ENCODE results near the gene KCTD17. TPM values are rescaled to one million over a fixed set of nuclear protein-coding genes. Genes with fewer than 3 reads are reported as not detected.

The KCTD17 gene
- total RNA-seq, 8 experiments from 2014 or later, result 13.9 to 62.2 (median 26.5) TPM

DNA sequence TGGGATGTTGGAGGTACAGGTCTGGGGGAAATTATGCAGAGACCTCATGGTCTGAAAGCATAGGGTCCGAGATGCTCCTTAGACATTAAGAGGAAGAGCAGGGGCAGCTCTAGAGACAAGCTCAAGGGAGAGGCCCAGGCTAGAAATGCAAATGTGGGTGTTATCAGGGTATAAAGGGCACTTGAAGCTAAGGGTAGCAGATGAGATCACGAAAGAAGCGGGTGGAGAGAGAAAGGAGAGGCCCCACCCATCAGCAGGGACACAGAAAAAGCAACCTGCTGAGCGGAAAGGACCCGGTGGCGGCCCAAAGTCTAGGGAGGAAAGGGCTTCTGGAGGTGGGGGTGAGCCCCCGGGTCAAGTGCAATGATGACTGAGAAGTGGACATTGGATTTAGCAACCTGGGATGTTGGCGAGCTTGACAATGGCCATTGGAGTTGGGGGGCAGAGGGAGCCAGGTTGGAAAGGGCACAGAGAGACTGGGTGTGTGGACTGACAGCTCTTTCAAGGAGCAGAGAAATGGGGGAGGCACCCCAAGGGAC, 49.1 kb downstream of the KCTD17 start:
- WGBS, 10 experiments, result 10 to 75% (median 60%) methylated on average over 1 to 6 of the region's 8 CpGs; no CpG with 5 or more reads in 2 of the 10 experiments
- Histone ChIP-seq H3K4me1 (replicated peaks in 1 of 2) (peaks cover 0 to 20% of the 10 kb centered on the region in 2 donors), H3K27ac (no peak overlapping the region), H3K4me3 (no peak overlapping the region)
- in situ Hi-C loops (cut with MboI; ENCODE audit: low pct_unique_long_range_greater_than_20kb in 2 of 9, low sequenced_read_pairs in 9 of 9, unreplicated experiment in 9 of 9), result no loop called here
- ATAC-seq (replicated peaks in 6 of 8), result peak in 3 of 8 experiments; percentile 14 to 90 (median 71)

DNA sequence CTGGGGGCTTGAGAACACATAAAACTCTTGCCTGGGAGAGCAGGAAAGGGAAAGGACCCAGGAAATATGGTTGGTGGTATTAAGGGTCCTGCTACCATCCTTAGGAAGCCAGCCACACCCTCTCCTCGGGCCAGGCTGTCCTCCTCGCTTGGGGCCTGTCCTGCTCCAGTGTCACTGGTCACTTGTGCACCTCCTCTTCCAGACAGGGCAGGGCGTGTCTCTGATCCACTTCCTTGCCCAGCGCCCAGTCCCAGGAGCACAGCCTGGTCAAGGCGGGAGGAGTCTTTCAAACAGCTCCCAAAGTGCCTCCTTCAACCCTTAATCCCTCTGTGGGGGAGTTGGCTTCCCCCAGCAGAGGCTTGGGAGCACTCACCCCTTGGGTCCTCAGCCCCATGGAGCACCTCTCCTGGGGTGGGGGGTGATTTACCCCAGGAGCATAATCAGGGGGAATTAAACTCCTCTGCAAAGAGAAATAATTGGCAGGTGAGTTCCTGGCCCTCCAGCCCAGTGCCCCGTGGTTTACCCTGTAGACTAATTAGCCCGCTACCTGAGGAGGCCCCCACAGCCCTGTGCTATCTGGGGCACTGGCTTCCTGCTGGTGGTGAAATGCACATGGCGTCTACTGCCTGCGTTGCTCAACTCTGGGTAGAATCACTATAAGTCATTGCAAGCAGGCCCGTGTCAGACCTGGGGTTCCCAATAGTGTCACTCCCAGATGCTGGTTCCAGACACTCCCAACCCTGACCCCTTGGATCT, 49.9 kb downstream of the KCTD17 start:
- peak in 2 of 8 experiments; percentile 27 to 74 for ATAC-seq (replicated peaks in 6 of 8)

DNA sequence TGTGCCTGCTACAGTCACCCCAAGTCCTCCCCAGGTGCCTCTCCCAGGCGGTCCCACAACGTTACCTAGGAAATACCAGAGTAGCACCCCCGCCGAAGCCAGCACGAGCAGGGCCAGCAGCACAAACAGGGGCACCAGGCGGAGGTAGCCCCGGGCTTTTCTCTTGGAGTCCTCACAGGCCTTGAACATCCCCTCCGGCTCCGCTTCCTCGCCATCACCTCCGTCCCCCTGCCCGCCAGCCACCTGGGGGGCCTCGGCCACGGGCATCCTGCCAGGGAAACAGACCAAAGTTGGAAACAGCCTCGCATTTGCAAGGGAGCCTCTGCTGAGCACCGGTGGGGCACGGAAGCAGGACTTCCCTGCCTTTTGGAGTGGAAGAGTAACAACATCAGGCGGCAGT, 51.6 kb downstream of the KCTD17 start:
- H3K4me1 ChIP-seq (replicated peaks in 1 of 2), result peaks cover 0 to 20% of the 10 kb centered on the region in 2 donors

More for the DNA sequence above, 49.9 kb downstream of the KCTD17 start:
- H3K4me1 ChIP-seq (replicated peaks in 1 of 2), result peaks cover 0 to 20% of the 10 kb centered on the region in 2 donors
- H3K4me3 ChIP-seq, result no peak overlapping the region
- WGBS, 10 experiments, result 25 to 100% (median 64%) methylated on average over 1 to 4 of the region's 10 CpGs; no CpG with 5 or more reads in 5 of the 10 experiments
- in situ Hi-C loops (cut with MboI; ENCODE audit: low pct_unique_long_range_greater_than_20kb in 2 of 9, low sequenced_read_pairs in 9 of 9, unreplicated experiment in 9 of 9), result no loop called here
- no peak overlapping the region for H3K27ac ChIP-seq

DNA sequence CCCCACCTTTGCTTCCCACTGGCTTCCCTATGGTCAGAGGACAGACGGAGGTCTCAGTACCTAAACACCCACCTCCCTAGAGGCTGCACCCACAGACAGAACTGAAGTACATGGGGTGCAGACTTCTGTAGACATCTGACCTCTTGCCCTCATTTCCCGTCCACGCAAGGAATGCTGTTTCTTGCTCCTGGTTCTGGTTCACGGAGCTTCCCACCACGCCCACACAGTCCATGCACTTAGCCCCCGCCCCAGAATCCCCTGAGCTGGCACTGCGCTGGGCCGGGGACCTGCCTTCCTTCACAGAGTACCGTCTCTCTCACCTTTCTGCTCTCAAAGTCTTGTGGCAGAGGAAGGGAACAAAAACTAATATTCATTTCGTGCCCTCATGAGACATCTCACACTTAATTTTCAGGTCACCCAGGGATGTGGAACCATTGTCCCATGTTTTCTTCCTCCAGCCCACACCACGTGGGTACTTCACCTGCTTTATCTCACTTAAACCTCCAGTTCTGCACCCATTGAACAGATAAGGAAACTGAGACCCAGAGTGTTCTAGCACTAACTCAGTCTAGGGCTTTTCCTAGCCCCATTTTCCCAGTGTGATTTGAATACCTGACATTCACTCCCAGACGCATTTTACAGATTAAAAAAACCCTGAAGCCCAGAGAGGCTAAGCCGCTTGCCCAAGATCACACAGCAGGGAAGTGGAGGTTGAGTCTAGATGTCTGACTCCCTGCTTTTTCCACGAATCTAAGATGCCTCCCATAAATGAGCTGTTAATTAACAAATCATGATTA, 52.3 kb downstream of the KCTD17 start:
- in situ Hi-C loops (cut with MboI; ENCODE audit: low pct_unique_long_range_greater_than_20kb in 2 of 9, low sequenced_read_pairs in 9 of 9, unreplicated experiment in 9 of 9), result no loop called here
- H3K27ac ChIP-seq, result no peak overlapping the region
- no peak for ATAC-seq (replicated peaks in 6 of 8)
- H3K4me3 ChIP-seq, result no peak overlapping the region
- H3K4me1 ChIP-seq (replicated peaks in 1 of 2), result peaks cover 0 to 20% of the 10 kb centered on the region in 2 donors
- 0 to 100% (median 35%) methylated on average over 1 to 7 of the region's 14 CpGs; no CpG with 5 or more reads in 2 of the 10 experiments for whole genome bisulfite sequencing, 10 experiments

More for the DNA sequence above, 51.6 kb downstream of the KCTD17 start:
- Histone ChIP-seq H3K4me3 (no peak overlapping the region), H3K27ac (no peak overlapping the region)
- 47 to 73% (median 59%) methylated on average over 4 to 14 of the region's 18 CpGs; no CpG with 5 or more reads in 5 of the 10 experiments for WGBS, 10 experiments
- in situ Hi-C loops (cut with MboI; ENCODE audit: low pct_unique_long_range_greater_than_20kb in 2 of 9, low sequenced_read_pairs in 9 of 9, unreplicated experiment in 9 of 9), result no loop called here
- ATAC-seq (replicated peaks in 6 of 8), result no peak

DNA sequence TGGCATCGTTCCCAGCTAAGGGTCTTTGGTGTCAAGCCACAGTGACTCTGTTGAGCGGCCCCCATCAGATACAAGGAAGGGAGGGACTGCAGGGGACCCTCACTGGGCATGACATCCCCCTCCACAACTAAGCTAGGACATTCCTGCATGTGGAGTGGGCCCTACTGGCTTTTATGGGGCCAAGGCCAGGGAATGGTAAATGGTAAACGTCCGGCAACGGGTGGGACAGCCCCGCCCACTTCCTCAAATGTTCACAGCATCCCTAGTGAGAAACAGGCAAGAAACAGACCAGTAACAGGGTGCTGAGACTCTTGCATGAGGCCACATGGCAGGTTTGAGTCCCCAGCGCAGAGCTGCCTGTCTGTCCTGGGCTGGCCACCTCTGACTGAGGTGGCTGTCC, 53.6 kb downstream of the KCTD17 start:
- Histone ChIP-seq H3K4me3 (no peak overlapping the region), H3K4me1 (replicated peaks in 1 of 2) (peaks cover 0 to 25% of the 10 kb centered on the region in 2 donors), H3K27ac (no peak overlapping the region)
- 0 to 50% (median 27%) methylated on average over 1 to 4 of the region's 7 CpGs; no CpG with 5 or more reads in 5 of the 10 experiments for WGBS, 10 experiments
- peak in 1 of 8 experiments; percentile 9 for ATAC-seq (replicated peaks in 6 of 8)
- in situ Hi-C loops (cut with MboI; ENCODE audit: low pct_unique_long_range_greater_than_20kb in 2 of 9, low sequenced_read_pairs in 9 of 9, unreplicated experiment in 9 of 9), result no loop called here

DNA sequence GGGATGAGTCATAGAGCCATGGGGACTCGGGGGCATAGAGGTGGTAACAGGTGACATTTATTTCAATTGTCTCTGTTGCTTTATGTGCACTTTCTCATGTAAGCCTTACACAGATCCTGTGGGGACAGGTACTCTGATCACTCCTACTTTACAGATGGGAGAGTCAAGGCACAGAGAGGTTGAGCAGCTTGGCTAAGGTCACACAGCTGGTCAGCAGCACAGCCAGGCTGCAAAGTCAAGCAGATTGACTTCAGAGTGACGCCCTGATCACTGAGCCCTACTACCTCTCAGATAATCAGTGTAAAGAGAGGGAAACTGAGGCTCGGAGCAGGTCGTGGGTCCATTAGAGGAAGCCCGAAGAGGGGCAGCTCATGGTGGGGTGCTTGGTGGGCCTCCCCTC, 54.4 kb downstream of the KCTD17 start:
- H3K4me3 ChIP-seq, result no peak overlapping the region
- peaks cover 0 to 18% of the 10 kb centered on the region in 2 donors for H3K4me1 ChIP-seq (replicated peaks in 1 of 2)
- WGBS, 10 experiments, result 6 to 100% (median 80%) methylated on average over 1 to 3 of the region's 5 CpGs; no CpG with 5 or more reads in 5 of the 10 experiments
- no peak overlapping the region for H3K27ac ChIP-seq
- in situ Hi-C loops (cut with MboI; ENCODE audit: low pct_unique_long_range_greater_than_20kb in 2 of 9, low sequenced_read_pairs in 9 of 9, unreplicated experiment in 9 of 9), result no loop called here
- no peak for ATAC-seq (replicated peaks in 6 of 8)

DNA sequence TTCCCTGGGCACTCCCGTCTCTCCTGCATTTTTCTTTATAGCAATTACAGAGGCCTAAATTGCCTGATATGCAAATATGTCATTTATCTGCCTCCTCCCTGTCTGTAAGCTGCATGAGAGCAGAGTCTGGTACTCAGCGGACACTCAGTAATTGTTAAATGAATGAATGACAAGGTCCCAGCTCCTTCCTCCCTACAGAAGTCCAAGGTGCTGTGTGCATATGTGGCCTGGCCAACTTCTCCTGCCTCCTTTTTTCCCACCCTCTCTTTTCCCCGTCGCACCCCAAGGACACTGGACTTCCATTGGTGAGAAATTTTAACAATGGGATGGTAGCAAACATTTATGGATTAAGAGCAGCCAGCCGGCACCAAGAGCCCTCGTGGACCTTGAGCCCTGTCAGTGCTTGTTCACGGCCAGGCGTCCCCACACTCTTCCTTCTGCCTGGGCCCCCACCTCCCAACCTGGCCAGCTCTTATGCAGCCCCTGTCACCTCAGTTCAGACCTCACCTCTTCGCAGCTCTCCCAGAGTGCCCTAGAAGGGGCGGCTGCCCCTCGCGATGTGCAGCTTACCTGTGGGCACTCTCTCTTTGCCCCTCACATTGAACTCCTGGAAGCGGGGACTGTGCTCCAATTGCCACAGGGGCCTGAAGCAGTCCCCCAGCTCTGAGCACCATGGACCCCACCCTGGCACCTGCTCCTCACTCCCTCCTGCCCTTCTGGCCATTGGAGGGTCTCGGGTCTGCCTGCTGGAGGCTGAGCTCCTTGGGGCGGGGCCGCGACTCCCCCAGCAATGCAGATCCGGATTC, 56.5 kb downstream of the KCTD17 start:
- 0 to 80% (median 40%) methylated on average over 1 to 6 of the region's 18 CpGs; no CpG with 5 or more reads in 1 of the 10 experiments for WGBS, 10 experiments
- ATAC-seq (replicated peaks in 6 of 8), result peak in 2 of 8 experiments; percentile 68 to 74
- in situ Hi-C loops (cut with MboI; ENCODE audit: low pct_unique_long_range_greater_than_20kb in 2 of 9, low sequenced_read_pairs in 9 of 9, unreplicated experiment in 9 of 9), result no loop called here

DNA sequence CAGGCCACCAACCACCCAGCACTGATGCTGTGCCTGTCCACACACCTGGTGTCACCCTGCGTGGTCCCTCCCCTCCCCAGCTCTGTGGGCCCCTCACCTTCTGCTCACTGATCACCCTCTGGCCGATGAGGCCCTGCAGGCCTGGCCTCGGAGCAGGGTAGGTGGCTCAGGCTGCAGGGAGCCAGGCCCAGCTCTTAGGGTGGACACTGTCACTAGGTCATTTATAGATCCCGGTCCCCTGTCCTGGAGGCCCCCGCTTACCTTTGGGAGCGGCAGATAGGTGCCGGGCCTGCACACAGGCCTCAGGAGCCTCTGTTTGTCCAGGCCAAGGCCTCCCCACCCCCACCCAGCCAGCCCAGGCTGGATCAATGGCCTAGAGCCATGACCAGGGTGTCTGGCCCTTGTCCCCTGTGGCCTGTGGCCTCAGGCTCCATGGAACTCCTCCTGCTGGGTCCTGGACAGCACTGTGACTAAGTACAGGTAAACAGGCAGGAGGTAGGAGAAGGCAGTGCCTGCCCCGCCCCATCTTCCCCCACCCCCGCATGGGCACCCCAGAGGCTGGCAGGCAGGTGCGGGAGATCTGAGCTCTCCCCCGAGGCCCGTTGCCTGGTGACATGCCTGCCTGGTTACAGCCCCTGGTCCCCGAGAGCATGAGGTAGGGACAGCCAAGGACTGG, 57.8 kb downstream of the KCTD17 start, which contains the start of gene TMPRSS6:
TSS of gene TMPRSS6 (minus strand) at position 472 of the 676 bp plus-strand sequence. CDS start 6,296 bp downstream, outside the sequence.
- H3K4me1 ChIP-seq (replicated peaks in 1 of 2), result peaks cover 0 to 8% of the 10 kb centered on the region in 2 donors
- peak in 1 of 8 experiments; percentile 7 for ATAC-seq (replicated peaks in 6 of 8)
- H3K27ac ChIP-seq, result no peak within 1 kb of the TSS
- no peak within 1 kb of the TSS for H3K4me3 ChIP-seq
- in situ Hi-C loops (cut with MboI; ENCODE audit: low pct_unique_long_range_greater_than_20kb in 2 of 9, low sequenced_read_pairs in 9 of 9, unreplicated experiment in 9 of 9), result no loop called here
- 43 to 50% methylated on average over 1 to 2 of the region's 13 CpGs; no CpG with 5 or more reads in 8 of the 10 experiments for WGBS, 10 experiments

More for the DNA sequence above, 56.5 kb downstream of the KCTD17 start:
- no peak overlapping the region for H3K27ac ChIP-seq
- H3K4me3 ChIP-seq, result no peak overlapping the region
- H3K4me1 ChIP-seq (replicated peaks in 1 of 2), result peaks cover 0 to 8% of the 10 kb centered on the region in 2 donors

DNA sequence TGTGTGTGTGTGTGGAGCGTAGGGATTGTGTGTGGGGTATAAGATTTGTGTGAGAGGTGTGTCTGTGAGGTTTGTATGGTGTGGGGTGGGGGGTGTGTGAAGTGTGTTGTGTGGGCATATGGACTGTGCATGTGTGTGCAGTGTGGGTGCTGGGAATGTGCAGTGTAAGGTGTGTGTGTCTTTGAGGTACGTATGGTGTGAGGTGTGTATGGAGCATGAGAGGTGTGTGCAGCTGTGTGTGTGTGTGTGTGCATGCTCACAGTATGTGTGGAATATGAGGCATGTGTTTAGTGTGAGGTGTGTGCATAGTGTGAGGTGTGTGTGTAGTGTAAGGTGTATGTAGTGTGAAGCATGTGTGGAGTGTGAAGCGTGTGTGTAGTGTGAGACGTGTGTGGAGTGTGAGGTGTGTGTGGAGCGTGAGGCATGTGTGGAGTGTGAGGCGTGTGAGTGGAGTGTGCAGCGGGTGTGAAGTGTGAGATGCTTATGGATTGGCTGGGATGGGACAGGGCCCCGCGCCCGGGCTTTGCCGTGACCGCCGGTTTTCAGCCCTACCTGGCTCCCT, 59.7 kb downstream of the KCTD17 start:
- no peak for ATAC-seq (replicated peaks in 6 of 8)
- in situ Hi-C loops (cut with MboI; ENCODE audit: low pct_unique_long_range_greater_than_20kb in 2 of 9, low sequenced_read_pairs in 9 of 9, unreplicated experiment in 9 of 9), result no loop called here

DNA sequence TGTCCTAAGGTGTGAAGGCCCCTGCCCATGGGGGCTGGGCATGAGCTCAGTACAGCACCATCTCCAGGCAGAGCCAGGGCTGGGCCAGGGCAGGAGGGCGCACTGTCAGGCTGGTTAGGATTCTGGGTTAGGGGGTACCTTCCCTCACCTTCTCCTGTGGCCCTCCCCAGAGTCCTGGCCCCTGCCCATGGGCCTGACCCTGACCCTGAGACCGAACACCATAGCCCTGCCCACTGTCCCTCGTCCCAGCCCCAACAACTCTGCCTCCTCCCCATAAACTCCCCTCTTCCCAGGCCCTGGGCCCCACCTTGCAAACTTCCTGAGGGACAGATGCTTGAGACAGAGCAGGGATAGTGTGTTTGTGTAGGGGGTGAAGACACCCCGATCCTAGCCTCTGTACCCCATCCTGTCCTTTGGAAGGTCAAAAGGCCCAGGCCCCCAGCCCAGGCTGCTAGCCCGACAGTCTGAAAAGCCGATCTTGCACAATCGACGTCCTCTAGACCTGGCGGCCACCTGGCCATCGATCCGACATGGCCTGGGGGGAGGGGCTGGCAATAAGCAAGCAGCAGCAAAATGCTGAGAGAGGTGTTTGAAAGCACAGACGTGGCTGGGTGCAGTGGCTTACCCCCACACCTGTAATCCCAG, 60.7 kb downstream of the KCTD17 start:
- 10 to 100% (median 41%) methylated on average over 2 to 9 of the region's 12 CpGs; no CpG with 5 or more reads in 5 of the 10 experiments for WGBS, 10 experiments
- Histone ChIP-seq H3K4me1 (replicated peaks in 1 of 2) (peaks cover 0 to 8% of the 10 kb centered on the region in 2 donors), H3K4me3 (no peak overlapping the region), H3K27ac (no peak overlapping the region)
- in situ Hi-C loops (cut with MboI; ENCODE audit: low pct_unique_long_range_greater_than_20kb in 2 of 9, low sequenced_read_pairs in 9 of 9, unreplicated experiment in 9 of 9), result no loop called here
- ATAC-seq (replicated peaks in 6 of 8), result peak in 1 of 8 experiments; percentile 6

More for the DNA sequence above, 59.7 kb downstream of the KCTD17 start:
- H3K4me1 ChIP-seq (replicated peaks in 1 of 2), result peaks cover 0 to 8% of the 10 kb centered on the region in 2 donors
- H3K27ac ChIP-seq, result no peak overlapping the region
- no peak overlapping the region for H3K4me3 ChIP-seq
- WGBS, 10 experiments, result 50 to 81% methylated on average over 1 to 6 of the region's 13 CpGs; no CpG with 5 or more reads in 8 of the 10 experiments
